ENCODE measurements around the gene NDUFAF3.

NDUFAF3 gene, protein sequence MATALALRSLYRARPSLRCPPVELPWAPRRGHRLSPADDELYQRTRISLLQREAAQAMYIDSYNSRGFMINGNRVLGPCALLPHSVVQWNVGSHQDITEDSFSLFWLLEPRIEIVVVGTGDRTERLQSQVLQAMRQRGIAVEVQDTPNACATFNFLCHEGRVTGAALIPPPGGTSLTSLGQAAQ

DNA sequence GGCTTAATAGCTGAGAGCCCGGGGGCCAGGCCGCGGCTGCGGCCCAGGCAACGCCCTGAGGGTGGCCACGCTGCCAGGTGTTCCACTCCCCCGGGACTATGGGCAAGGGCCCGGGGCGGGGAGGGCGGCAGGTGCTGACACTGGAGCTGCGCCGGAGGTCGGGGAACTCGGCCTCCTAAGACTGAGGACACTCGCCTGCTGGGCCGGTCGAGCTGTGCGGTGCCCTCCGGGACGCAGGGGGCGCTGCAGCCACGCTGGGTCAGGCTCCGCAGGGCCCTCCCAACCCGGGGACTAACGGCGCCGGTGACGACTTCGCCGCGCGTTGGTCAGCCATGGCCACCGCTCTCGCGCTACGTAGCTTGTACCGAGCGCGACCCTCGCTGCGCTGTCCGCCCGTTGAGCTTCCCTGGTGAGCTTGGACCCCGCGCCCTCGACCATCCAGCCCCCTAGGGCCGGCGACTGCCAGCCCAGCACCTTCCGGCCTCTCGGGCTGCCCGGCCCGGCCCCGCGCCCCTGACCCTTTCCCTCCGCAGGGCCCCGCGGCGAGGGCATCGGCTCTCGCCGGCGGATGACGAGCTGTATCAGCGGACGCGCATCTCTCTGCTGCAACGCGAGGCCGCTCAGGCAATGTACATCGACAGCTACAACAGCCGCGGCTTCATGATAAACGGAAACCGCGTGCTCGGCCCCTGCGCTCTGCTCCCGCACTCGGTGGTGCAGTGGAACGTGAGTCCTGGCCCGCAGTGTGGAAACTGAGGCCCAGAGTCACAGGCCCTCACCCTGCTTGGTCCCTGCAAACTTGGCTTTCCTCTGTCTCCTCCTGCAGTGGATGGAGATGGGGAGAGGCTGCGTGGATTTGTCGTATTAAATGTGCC lies at the start of gene NDUFAF3:
NDUFAF3 (plus strand) TSS at position 309 of the 875 bp plus-strand sequence; CDS start at position 333, 24 bp downstream.
- peak; percentile 84 for DNase-seq

DNA sequence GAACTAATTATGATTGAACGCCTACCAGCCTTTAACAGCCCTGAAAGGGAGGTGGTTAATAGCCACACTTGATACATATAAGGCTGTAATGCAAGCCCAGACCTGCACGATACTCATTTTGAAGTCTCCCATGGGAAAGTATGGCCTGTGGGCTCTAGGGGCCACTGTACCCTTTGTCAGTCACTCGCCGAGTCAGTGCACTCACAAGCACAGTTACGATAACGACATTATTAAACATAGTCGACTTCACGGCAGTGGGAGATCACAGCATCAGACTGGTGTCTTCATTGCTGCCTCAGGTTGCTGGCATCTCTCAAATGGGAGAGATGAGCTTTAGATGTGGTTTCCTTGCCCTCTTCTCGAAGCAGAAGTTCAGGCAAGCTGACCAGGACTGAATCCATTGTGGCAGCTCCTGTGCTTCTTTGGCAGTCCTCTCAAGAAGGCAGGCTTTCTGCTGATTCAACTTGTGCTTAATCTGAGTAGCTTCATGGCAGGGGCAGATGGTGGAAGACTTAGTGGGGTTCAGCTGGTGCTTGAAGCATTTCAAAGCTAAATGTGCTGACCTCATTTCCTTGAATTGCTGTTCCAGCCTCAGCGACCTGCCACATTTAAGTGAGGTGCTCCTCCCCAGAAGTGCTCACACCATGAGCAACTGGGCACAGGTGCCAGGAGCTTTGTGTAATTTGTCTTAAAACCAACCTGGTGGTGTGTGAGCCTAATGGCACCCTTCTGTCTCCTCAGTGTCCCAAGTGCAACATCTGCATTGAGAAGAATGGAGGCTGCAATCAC lies 47.7 kb upstream of the NDUFAF3 start:
- DNase-seq: no peak

DNA sequence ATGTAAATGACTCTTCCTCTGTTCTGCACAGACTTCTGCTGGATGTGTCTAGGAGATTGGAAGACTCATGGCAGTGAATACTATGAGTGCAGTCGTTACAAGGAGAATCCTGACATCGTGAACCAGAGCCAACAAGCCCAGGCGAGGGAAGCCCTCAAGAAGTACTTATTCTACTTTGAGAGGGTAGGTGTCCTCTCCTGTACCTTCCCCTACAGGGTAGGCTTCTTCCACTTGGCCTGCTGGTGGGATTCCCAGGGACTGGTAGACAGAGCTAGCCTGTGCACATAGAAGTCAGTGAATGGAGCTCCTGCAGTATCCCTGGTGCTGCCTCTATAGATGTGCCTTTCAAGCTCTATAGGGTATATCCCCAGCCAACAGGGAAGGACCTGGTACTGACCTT lies 42.5 kb upstream of the NDUFAF3 start:
- no peak for DNase-seq

DNA sequence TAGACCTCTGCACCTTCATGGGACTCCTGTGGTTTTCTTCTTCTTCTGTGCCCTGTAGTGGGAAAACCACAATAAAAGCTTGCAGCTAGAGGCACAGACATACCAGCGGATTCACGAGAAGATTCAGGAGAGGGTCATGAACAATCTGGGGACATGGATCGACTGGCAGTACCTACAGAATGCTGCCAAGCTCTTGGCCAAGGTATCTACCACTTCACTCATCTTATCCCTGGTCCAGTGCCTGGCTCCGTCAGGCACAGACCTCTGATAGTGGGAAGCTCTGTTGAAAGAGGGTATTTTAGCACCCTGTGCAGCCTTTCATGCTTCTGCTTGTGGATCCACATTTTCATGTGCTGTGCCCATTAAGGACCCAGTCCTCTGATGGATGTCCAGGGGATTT lies 41.6 kb upstream of the NDUFAF3 start:
- no peak for DNase-seq

DNA sequence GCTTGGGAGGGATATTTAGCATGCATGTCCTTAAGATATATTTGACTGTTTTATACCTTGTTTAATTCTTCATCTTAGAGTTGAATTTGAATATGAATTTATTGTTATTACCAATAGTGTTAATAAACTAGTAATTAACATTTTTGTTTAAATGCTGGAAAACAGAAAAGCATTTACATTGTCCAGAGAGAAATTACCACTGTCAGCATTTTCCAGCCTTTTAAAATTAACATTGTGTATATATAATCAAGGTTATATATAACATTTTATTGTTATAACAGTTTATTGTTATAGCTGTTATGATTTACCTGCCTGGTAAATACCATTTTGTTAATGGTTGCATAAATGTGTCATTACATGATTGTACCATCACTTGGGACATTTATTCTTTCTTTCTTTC lies 39.9 kb upstream of the NDUFAF3 start:
- DNase-seq: no peak

DNA sequence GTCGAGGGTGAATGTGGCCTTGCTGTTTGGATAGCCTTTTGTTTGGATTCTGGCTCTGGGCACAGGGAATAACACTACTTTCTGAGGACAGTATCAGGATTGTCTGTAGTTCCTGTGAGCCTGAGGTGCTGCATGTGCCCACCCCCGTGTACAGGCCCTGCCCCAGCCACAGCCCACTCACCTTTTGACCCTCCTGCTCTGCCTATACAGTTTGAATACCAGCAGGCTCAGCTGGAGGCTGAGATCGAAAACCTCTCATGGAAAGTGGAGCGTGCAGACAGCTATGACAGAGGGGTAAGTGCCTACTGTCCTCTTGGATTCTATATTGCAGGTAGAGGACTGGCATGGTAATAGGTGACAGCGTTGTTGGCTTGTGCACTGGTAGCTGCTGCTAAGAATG lies 39.2 kb upstream of the NDUFAF3 start:
- no peak for DNase-seq

DNA sequence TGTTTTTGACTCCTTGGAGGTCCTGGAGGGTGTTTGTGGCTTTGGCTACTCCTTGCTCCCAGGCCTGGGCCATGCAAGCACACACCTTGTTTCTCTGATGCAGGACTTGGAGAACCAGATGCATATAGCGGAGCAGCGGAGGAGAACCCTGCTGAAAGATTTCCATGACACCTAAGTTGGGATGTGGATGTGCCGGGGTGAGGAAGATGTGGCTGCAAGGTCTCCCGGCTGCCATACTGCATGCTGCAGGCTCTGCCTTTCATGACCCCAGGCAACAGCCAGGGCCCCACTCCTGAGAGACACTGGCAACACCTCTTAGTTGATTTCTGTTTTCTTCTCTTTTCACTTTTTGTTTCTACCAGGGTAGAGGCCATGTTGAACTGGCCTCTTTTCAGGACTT lies 38.8 kb upstream of the NDUFAF3 start:
- no peak for DNase-seq

DNA sequence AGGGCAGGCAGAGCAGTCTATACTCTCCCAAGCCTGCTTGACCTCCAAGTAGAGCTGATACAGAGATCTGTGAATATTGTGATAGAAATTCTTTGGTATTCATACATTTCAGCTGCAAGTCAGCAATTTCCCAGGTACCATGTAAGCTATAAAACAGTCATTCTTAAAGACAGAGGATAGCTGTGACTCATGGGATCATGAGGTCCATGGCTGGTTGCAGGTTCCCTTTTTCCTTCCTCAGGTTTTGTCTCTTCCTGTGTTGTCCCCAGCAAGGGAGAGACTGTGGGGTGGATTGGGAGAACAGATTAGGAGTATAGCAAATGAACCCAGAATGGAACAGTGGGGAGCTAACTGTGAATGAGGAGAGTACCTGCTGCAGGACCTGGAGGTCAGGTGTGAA lies 37.3 kb upstream of the NDUFAF3 start:
- no peak for DNase-seq

DNA sequence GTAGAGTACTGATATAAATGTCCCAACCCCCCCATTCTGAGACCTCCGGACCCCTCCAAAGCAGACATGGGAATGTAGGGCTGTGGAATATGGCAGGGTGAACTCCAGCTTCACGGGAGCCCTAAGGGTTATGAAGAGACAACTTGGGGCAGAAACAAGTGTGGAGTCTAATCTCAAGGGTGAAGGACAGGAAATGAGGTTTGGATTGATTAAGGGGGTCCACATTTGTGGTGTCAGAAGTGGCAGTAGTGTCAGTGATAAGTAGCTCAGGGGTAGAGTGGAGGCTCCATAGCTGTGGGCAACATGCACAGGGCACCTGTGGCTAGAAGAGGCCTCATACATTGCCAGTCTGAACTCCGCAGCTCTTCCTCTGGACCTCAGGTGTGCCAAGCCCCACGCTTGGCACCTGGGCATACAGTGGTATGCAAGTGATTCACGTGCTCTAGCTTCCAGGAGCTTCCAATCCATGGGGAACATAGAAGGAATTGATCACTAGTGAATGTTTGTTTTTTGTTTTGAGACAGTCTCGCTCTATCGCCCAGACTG lies 36.0 kb upstream of the NDUFAF3 start:
- no peak for DNase-seq

DNA sequence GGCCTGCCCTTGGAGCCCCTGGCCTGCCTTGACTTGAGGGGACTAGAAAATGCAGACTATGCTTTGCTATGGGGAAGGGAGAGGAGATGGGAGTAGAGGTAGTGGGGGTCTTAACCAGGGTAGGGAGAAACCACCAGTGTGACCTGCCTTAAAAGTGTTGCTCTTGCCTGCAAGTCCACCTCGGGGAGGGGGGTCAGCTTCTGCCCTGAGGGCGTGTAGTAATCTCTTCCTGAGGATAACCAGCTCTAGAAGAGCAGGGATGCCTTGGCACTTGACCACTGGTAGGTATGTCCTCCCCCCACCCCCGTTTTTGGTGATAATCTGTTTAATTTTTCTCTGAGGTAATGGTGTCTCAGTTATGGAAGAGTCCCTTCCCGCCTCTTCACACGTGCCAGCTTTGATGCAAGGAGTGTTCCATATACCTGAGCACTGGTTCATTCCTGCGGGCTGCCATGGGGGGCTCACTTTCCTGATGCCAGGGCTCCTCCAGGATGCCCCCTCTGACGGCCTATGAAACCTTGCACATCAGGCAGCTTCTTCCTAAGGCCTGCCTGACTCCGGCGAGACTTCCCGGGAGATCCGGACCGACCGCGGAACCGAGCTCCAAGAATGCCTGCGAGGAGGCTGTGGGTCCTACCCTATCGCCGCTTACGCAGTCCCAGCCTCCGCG lies 32.7 kb upstream of the NDUFAF3 start:
- DNase-seq: no peak

DNA sequence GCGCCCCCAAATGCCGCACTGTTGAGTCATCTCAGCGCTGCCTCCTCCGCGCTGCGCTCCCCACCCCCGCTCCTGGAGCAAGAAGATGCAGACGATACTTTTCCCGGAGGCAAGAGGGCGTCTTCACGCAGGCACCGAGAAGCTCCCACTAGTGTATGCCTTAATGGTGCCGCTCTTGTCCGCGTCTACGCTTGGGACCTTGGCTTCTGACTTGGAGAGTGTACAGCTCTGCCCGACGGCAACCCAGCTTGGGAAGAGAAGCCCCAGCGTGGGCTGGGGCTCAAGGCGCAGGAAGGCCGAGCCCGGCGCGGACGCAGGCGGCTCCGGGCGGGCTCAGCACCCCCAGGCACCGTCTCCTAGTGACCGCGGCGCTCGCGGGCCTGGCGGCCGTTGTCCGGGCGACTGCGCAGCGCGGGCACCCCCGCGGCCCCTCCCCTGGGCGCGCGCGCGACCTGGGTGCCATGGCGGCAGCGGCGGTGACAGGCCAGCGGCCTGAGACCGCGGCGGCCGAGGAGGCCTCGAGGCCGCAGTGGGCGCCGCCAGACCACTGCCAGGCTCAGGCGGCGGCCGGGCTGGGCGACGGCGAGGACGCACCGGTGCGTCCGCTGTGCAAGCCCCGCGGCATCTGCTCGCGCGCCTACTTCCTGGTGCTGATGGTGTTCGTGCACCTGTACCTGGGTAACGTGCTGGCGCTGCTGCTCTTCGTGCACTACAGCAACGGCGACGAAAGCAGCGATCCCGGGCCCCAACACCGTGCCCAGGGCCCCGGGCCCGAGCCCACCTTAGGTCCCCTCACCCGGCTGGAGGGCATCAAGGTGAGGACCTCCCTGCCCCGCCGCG lies 31.9 kb upstream of the NDUFAF3 start, which contains the start of gene P4HTM:
P4HTM (plus strand) TSS at position 446 of the 840 bp plus-strand sequence; CDS start at position 462, 16 bp downstream.
- DNase-seq: peak; percentile 82

DNA sequence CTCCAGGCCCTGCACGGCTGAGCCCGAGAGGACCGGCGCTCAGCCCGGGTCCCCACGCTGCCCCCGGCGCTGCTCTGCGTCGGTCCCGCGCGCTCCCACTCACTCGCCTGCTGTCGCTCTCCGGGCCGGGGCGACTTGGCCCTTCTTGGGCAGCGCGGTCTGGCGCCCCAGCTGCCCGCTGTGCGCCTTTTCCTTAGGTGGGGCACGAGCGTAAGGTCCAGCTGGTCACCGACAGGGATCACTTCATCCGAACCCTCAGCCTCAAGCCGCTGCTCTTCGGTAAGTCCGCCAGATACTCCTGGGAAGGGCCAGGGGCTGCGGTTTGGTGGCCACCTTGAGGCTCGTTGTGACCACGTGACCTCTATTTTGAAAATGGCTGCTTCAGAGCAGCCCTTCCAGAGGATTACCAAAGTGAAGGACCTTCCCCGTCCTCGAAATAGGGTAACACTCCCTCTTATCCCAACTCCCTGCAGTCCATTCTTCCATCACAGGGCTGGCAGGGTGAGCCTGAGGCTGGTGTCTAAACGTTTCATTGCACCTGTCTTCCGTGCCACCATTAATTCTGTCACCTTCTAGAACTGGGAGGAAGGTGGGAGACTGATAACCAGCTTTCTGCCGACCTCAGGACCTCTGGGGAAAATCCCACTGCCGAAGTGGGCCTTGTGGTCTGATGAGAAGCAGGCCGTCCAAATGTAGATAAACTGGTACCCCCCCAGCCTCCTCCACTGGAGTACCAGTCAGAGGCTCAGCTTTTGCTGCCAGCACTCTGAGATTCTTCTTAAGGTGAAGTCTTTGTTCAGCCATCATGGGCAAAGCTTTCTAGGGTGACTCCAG lies 31.1 kb upstream of the NDUFAF3 start:
- DNase-seq: no peak

DNA sequence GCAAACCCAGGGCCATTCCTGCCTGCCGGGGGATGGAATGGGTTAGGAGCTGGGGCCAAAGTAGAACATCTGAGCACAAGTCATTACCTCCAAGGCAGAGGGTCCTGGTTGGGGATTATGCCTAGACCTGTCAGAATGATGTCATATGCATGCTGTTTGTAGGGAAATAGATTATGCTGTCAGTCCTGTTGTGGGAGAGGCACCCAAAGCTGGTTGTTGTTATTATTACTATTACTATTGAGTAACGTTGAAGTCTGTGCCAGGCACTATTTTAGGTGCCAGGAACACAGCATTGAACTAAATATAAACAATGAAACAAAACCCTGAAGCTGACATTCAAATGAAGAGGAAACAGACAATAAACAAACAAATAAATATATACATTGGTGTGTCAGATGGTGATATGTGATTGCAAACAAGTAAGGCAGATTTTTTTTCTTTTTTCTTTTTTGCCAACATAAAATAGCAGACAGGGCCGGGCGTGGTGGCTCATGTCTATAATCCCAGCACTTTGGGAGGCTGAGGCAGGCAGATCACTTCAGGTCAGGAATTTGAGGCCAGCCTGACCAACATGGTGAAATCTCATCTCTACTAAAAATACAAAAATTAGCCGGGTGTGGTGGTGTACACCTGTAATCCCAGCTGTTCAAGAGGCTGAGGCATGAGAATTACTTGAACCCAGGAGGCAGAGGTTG lies 29.9 kb upstream of the NDUFAF3 start:
- no peak for DNase-seq

DNA sequence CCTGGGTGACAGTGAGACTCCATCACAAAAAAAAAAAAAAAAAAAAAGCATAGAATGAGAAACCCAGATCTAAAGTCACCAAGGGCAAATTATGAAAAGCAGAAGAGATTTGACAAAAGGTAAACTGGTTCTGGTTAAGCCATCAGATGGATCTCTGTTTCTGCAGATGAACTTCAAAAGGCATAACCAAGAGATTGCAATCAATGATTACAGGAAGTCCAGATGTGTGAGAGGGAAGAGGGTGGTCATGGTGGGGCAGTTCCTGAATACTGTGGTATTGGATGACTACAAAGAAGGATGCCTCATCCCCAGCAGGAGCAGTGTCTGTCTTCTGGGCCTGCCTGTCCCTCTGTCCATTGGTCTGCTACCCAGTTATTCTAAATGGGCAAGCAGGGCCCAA lies 28.1 kb upstream of the NDUFAF3 start:
- no peak for DNase-seq

DNA sequence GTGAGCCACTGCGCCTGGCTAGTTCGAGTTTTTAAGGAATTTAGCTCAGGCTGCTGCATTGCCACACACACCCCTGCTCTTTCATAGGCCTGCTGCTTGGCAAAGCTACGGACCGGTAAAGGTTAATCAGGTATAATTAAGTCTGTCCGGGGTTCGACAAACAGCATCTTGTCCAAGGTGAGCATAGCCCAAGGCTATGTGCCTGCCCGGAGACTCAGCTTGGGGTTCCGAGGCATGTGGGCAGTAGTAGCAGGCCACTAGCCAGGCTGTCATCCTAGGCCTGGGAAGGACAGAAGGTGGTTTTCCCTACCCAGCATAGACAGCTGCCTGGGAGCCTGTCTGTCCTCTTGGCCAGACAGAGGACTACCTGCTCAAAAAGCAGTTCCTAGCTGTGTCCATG lies 25.3 kb upstream of the NDUFAF3 start:
- DNase-seq: no peak

DNA sequence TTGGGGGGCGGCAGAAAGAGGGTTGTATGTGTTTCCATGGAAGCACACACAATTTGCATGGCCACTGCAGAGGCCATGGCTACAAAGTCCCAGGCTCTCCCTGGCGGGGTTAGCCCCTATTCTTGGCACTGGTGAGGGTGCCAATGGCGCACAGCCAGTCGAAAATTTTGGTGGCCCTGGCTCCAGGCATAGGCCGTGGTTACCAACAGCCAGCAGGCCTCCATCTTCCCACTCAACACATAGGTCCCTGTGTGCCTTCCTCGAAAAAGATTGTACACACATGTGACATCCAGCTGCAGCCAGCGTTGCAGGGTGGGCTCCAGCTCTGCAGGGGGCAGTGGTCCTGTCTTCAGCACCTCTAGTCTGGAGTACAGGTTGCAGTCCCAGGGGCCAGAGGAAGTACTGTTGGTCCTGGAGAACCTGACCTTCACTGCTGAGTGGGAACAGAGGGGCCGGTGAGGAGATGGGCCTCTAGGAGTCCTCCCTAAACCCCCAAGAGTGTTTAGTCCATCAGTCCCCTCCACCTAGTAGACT lies 24.8 kb upstream of the NDUFAF3 start:
- no peak for DNase-seq

DNA sequence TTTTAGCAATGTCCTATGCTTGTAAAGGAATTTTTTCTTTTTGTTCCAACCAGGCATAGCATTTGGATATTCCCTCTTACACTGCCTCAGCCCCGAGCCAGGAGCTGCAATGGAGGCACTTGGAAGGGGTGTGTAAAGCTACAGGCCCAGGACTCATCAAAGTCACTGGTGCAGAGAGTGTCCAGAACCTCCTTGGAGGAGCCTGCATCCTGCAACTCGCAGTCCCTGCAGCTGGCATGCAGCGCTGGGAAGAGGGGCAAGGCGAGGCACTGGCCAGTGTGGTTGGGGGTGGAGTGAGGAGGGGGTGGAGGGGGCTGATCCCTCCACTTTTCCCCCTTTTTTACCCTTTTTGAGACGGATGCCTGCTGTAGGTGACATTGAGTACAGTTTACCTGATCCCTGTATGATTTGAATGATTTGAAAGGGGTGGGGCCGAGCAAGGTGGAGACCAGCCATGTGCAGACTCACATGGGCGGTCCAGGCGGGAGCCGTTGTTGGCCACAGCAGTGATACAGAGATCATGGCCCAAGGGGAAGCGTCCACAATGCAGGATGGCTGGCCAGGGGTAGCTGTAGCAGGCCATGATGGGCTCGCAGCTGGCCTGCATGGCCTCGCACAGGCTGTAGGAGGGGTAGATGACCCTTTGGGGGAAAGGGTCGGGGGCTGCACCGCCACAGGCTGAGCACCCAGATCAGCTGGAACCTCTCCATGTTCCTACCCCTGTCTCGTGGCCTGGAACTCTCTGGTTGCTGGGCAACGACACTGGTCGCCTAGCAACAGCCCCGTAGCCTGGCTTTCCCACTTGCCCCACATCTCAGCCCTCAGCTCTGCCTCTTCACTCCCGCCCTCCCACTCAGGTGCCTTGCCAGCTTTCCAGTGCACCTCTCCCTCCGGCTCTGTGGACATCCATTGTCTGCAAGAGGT lies 23.9 kb upstream of the NDUFAF3 start:
- DNase-seq: no peak

DNA sequence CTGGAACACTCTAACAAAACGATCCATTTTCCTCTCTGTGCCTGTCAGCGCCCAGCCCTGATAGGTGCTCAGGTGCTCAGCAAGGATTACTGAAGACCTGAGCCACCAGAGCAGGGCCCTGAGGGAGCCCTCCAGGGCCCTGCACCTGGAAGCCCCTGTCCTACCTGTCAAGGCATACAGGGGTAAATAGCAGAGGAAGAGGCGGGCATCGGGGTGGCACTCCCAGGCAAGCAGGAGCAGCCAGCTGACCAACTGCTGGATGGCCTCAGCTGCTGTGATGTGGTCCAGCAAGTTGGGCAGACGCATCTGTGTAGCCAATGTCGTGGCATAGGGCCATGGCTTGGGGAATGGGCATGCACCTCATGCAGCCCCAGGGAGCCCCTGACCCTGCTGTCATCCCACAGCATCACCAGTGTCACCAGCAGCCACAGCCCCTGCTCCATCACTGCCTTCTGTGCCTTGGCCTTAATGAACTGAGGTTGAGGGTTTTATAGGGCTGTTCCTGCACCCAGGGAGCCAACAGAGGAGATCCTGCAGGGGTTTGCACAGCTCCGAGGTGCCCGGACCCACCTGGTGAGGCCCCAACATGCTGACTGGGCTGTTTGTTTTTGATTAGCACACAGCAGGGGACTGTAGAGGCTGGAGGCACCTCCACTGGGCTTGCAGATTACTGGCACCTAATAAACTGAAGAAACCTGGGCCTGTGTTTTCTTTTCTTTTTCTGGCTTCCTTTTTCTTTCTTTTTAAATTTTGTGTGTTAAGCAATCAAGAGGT lies 22.6 kb upstream of the NDUFAF3 start:
- DNase-seq: no peak
